BJ (cell line): ENCODE data around the gene NLRP5. TPM values are rescaled to one million over a fixed set of nuclear protein-coding genes. Genes with fewer than 3 reads are reported as not detected.
"Not testable (repeated sequence)": the region's sequence is repeated elsewhere in the genome, so short reads cannot be mapped to it uniquely, and the experiment has no call there.

Experiments used
- CTCF ChIA-PET: fragments of 350-600 bp; formaldehyde crosslinking; extraction: SDS; loops from one replicate; lab custom pipeline; 2021; ENCODE audit warnings: antibody characterized with exemption, inconsistent platforms; lab: Yijun Ruan, JAX
- POLR2A ChIA-PET: fragments of 300-600 bp; sonication (Branson Sonifier 250); formaldehyde crosslinking; extraction: SDS; loops from one replicate; lab custom pipeline; 2021; ENCODE audit warnings: antibody characterized with exemption; lab: Charles Lee
- DNase-seq: peaks from one replicate; pipeline ENCODE4 v3.0.0-alpha.2; 2011; ENCODE audit warnings: low read depth
- H3K27me3 ChIP-seq: 2 replicates; pipeline ENCODE4 v1.6.0; 2011; ENCODE audit warnings: low read length; ENCODE audit not compliant: control insufficient read depth, insufficient read depth
- H3K36me3 ChIP-seq: 2 replicates; pipeline ENCODE4 v1.5.1; 2011; ENCODE audit warnings: low read length; ENCODE audit not compliant: control insufficient read depth, insufficient read depth
- H3K4me3 ChIP-seq: 2 replicates; pipeline ENCODE4 v1.5.1; 2011; ENCODE audit warnings: low read depth, mild to moderate bottlenecking, control low read depth, low read length
- polyA plus RNA-seq: library from polyadenylated mRNA; depleted of rRNA; stranded (reverse); fragments of >200 nt; gene quantifications from 2 replicates; pipeline ENCODE4 v1.2.3, GENCODE V29; 2011
- TF ChIP-seq, protein P1 (sequence below): IDR thresholded peaks from 2 replicates; pipeline ENCODE4 v1.5.1; 2011; ENCODE audit warnings: low read depth, mild to moderate bottlenecking, control low read depth, inconsistent platforms, low read length, moderate library complexity; ENCODE audit not compliant: insufficient read depth

NLRP5 gene
- polyA plus RNA-seq, 1 experiment = not detected

DNA sequence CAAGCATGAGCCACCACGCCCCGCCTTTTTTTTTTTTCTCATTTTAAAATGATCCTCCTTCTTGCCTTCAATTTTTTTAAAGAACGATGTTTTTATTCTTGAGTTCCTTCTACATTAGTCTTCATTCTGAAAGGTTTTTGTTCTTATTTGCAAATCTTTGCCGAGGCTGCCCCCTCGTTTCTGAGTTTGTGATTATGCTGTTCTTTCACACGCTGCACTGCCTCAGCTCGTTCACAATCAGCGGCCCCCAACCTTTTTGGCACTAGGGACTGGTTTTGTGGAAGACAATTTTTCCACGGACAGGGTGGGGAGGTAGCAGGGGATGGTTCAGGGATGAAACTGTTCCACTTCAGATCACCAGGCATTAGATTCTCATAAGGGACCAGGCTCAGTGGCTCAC is 107.9 kb downstream of the NLRP5 start:
- no peak for DNase-seq
- TF ChIP-seq, protein P1, sequence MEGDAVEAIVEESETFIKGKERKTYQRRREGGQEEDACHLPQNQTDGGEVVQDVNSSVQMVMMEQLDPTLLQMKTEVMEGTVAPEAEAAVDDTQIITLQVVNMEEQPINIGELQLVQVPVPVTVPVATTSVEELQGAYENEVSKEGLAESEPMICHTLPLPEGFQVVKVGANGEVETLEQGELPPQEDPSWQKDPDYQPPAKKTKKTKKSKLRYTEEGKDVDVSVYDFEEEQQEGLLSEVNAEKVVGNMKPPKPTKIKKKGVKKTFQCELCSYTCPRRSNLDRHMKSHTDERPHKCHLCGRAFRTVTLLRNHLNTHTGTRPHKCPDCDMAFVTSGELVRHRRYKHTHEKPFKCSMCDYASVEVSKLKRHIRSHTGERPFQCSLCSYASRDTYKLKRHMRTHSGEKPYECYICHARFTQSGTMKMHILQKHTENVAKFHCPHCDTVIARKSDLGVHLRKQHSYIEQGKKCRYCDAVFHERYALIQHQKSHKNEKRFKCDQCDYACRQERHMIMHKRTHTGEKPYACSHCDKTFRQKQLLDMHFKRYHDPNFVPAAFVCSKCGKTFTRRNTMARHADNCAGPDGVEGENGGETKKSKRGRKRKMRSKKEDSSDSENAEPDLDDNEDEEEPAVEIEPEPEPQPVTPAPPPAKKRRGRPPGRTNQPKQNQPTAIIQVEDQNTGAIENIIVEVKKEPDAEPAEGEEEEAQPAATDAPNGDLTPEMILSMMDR = no peak
- H3K27me3 ChIP-seq = no peaks in the 10 kb centered on the region
- ChIA-PET POLR2A (no interaction called here), CTCF (interaction anchor here (1.2 kb wide), 1 partner anchor 12 kb away, joined by 3 read pairs; no protein-coding TSS in a partner anchor)
- H3K36me3 ChIP-seq = peaks cover 13% of the 10 kb centered on the region; the same call in 1 of the 2 replicates
- H3K4me3 ChIP-seq = no peak overlapping the region

DNA sequence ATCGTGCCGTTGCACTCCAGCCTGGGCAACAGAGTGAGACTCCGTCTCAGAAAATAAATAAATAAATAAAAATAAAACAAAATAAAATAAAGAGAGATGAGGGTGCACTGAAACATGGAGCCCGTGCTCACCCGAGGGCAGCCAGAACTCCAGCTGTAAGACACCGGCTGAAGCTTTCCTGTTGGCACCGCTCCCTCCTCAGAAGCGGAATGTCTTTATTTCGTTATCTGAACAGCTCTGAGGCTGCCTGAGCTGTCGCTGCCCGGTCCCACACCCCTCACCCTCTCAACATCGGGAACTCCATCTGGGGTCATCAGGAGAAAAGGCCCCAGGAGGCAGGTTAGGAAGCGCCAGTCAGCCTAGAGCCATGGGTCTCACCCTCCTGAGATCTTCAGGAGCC is 110.1 kb downstream of the NLRP5 start:
- ChIA-PET CTCF (interaction anchor here (0.9 to 2.5 kb wide), 3 partner anchors 12 to 20 kb away, joined by 4 to 10 read pairs (median 5); no protein-coding TSS in a partner anchor), POLR2A (no interaction called here)
- TF ChIP-seq, protein P1 = no peak
- no peak overlapping the region for H3K4me3 ChIP-seq
- H3K27me3 ChIP-seq = no peaks in the 10 kb centered on the region
- no peak for DNase-seq
- peaks cover 17% of the 10 kb centered on the region for H3K36me3 ChIP-seq

- ChIA-PET POLR2A (no interaction called here), CTCF (interaction anchor here (2.5 kb wide), 1 partner anchor 21 kb away, joined by 10 read pairs; no protein-coding TSS in a partner anchor)
- H3K36me3 ChIP-seq = peaks cover 20% of the 10 kb centered on the region
- H3K27me3 ChIP-seq = no peaks in the 10 kb centered on the region
- DNase-seq = no peak
- TF ChIP-seq, protein P1 = no peak
- no peak overlapping the region for H3K4me3 ChIP-seq
Measured at GRCh38 chr19:56097306-56097705, 110.7 kb downstream of the NLRP5 start.

- DNase-seq = no peak
- Histone ChIP-seq H3K36me3 (peaks cover 21% of the 10 kb centered on the region), H3K27me3 (no peaks in the 10 kb centered on the region), H3K4me3 (no peak overlapping the region)
- TF ChIP-seq, protein P1 = no peak
- ChIA-PET POLR2A (no interaction called here), CTCF (no interaction called here)
Measured at GRCh38 chr19:56097776-56098175, 111.2 kb downstream of the NLRP5 start.

- H3K27me3 ChIP-seq, DNase-seq, POLR2A ChIA-PET, CTCF ChIA-PET, H3K4me3 ChIP-seq: not testable (repeated sequence)
- H3K36me3 ChIP-seq = peaks cover 21% of the 10 kb centered on the region
Measured at GRCh38 chr19:56098237-56098636, 111.7 kb downstream of the NLRP5 start.
